GM18873 (cell line): ENCODE data around the gene RAD51AP2.
"Not testable (repeated sequence)": the region's sequence is repeated elsewhere in the genome, so short reads cannot be mapped to it uniquely, and the experiment has no call there.

ENCODE experiments used
- ATAC-seq: cut with Tn5 transposase; IDR thresholded peaks from one replicate; pipeline ENCODE4 v1.9.1; 2021; ENCODE audit warnings: mild to moderate bottlenecking, moderate library complexity, moderate number of reproducible peaks; ENCODE audit not compliant: unreplicated experiment, low FRiP score

Gene RAD51AP2

GRCh38 chr2:17518212-17519154 is at the start of gene RAD51AP2:
TSS of gene RAD51AP2 (minus strand) at chr2:17518440. CDS start at chr2:17518415, 25 bp downstream.
- ATAC-seq: peak; percentile 73

- ATAC-seq: not testable (repeated sequence)
Measured at GRCh38 chr2:17565726-17566125, 47.5 kb upstream of the RAD51AP2 start.

- ATAC-seq: no peak
Measured at GRCh38 chr2:17558878-17559277, 40.6 kb upstream of the RAD51AP2 start.

- no peak for ATAC-seq
Measured at GRCh38 chr2:17558053-17558452, 39.8 kb upstream of the RAD51AP2 start.

- ATAC-seq: no peak
Measured at GRCh38 chr2:17557596-17557995, 39.4 kb upstream of the RAD51AP2 start.

GRCh38 chr2:17555150-17555549 is 36.9 kb upstream of the RAD51AP2 start:
- no peak for ATAC-seq

GRCh38 chr2:17550907-17551306 is 32.7 kb upstream of the RAD51AP2 start:
- no peak for ATAC-seq

- ATAC-seq: no peak
Measured at GRCh38 chr2:17547737-17548136, 29.5 kb upstream of the RAD51AP2 start.

- no peak for ATAC-seq
Measured at GRCh38 chr2:17547237-17547636, 29.0 kb upstream of the RAD51AP2 start.

- no peak for ATAC-seq
Measured at GRCh38 chr2:17545680-17546613, 27.7 kb upstream of the RAD51AP2 start.

- ATAC-seq: no peak
Measured at GRCh38 chr2:17544256-17544655, 26.0 kb upstream of the RAD51AP2 start.

- no peak for ATAC-seq
Measured at GRCh38 chr2:17543848-17544247, 25.6 kb upstream of the RAD51AP2 start.

GRCh38 chr2:17543131-17543660 is 25.0 kb upstream of the RAD51AP2 start:
- no peak for ATAC-seq

- no peak for ATAC-seq
Measured at GRCh38 chr2:17542471-17542870, 24.2 kb upstream of the RAD51AP2 start.

GRCh38 chr2:17541531-17541950 is 23.3 kb upstream of the RAD51AP2 start:
- no peak for ATAC-seq

- no peak for ATAC-seq
Measured at GRCh38 chr2:17540813-17541530, 22.7 kb upstream of the RAD51AP2 start.

GRCh38 chr2:17540093-17540812 is 22.0 kb upstream of the RAD51AP2 start, which contains the start of gene VSNL1:
TSS of gene VSNL1 (plus strand) at chr2:17540696. CDS start at chr2:17592075, 51,379 bp downstream.
- ATAC-seq: no peak

- ATAC-seq: no peak
Measured at GRCh38 chr2:17539611-17540092, 21.4 kb upstream of the RAD51AP2 start.
